Ascending aorta (tissue), 2 donors: ENCODE data around the gene RAPGEF2. TPM values are rescaled to one million over a fixed set of nuclear protein-coding genes. Genes with fewer than 3 reads are reported as not detected.

Experiments
- DNase-seq, 2 donors: peaks; one replicate each; pipeline ENCODE4 v3.0.0-alpha.2; 2019; ENCODE audit warnings: low spot score in 2 of 2
- H3K27ac ChIP-seq, 2 donors: fragments of 200-600 bp; sonication (generic); one replicate each; pipeline ENCODE4 v1.5.1; 2016 to 2017; ENCODE audit warnings: mild to moderate bottlenecking in 1 of 2
- H3K27me3 ChIP-seq: fragments of 200-600 bp; sonication (generic); one replicate; pipeline ENCODE4 v1.5.1; 2017
- H3K36me3 ChIP-seq, 2 donors: fragments of 200-600 bp; sonication (generic); one replicate each; pipeline ENCODE4 v1.5.1; 2016
- H3K4me1 ChIP-seq, 2 donors: fragments of 200-600 bp; sonication (generic); one replicate each; pipeline ENCODE4 v1.5.1; 2016 to 2017; ENCODE audit warnings: mild to moderate bottlenecking in 1 of 2
- H3K4me3 ChIP-seq, 2 donors: fragments of 200-600 bp; sonication (generic); one replicate each; pipeline ENCODE4 v1.5.1; 2016 to 2017; ENCODE audit warnings: mild to moderate bottlenecking in 1 of 2
- H3K9me3 ChIP-seq, 2 donors: fragments of 200-600 bp; sonication (generic); one replicate each; pipeline ENCODE4 v1.5.1; 2016
- intact Hi-C: fragments of 100-400 bp; cut with DNase I; formaldehyde crosslinking; loops from one replicate; pipeline ENCODE4 v1.15.1; 2023
- total RNA-seq: library from RNA; depleted of rRNA; stranded (reverse); fragments of >200 nt; gene quantifications from one replicate; pipeline ENCODE4 v1.1.0, GENCODE V29; 2016
- TF ChIP-seq, protein P1 (sequence below), 3 experiments: fragments of 200-600 bp in 2 of 3; fragments of 450-650 bp in 1 of 3; sonication (generic) in 2 of 3; IDR thresholded peaks; one replicate each; pipeline ENCODE4 v1.5.1; 2016 to 2019; ENCODE audit warnings: antibody characterized with exemption in 3 of 3, mild to moderate bottlenecking in 1 of 3, moderate library complexity in 1 of 3

RAPGEF2 gene
- total RNA-seq, 1 donor from 2014 or later, result 65.7 TPM

DNA sequence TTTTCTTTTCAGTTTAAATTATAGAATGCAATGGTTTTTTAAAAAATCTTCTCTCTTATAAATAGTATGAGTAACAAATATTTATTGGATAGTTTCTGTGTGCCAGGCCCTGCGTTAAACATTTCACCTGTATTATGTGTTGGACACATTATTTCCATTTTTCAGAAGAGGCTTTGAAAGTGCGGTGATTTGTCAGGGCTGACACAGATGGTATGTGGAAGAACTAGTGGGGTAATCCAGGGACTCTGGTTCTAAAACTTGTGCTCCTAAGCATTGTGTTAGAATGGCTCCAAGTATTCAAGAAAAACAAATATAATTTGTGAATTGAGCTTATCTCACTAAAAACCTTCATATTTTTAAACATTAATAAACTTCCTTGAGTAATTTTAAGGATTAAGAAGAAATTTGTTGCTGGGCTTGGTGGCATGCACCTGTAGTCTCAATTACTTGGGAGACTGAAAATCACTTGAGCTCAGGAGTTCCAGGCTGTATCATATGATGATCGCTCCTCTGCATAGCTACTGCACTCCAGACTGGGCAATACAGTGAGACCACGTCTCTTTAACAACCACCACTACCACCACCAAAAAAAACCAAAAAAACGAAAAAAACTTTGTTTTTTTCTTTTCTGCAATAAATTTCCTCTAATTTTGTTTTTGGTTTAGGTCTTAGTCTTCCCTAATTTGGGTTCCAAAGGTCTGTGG lies 40.0 kb downstream of the RAPGEF2 start:
- Histone ChIP-seq H3K4me3 (no peak overlapping the region), H3K27me3 (no peaks in the 10 kb centered on the region), H3K27ac (no peak overlapping the region), H3K4me1 (peaks cover 0 to 21% of the 10 kb centered on the region in 2 donors), H3K9me3 (no peaks in the 10 kb centered on the region), H3K36me3 (no peaks in the 10 kb centered on the region)
- TF ChIP-seq, protein P1, sequence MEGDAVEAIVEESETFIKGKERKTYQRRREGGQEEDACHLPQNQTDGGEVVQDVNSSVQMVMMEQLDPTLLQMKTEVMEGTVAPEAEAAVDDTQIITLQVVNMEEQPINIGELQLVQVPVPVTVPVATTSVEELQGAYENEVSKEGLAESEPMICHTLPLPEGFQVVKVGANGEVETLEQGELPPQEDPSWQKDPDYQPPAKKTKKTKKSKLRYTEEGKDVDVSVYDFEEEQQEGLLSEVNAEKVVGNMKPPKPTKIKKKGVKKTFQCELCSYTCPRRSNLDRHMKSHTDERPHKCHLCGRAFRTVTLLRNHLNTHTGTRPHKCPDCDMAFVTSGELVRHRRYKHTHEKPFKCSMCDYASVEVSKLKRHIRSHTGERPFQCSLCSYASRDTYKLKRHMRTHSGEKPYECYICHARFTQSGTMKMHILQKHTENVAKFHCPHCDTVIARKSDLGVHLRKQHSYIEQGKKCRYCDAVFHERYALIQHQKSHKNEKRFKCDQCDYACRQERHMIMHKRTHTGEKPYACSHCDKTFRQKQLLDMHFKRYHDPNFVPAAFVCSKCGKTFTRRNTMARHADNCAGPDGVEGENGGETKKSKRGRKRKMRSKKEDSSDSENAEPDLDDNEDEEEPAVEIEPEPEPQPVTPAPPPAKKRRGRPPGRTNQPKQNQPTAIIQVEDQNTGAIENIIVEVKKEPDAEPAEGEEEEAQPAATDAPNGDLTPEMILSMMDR (IDR thresholded peaks at IDR 0.05), result no peak
- intact Hi-C loops, result no loop called here
- no peak for DNase-seq

DNA sequence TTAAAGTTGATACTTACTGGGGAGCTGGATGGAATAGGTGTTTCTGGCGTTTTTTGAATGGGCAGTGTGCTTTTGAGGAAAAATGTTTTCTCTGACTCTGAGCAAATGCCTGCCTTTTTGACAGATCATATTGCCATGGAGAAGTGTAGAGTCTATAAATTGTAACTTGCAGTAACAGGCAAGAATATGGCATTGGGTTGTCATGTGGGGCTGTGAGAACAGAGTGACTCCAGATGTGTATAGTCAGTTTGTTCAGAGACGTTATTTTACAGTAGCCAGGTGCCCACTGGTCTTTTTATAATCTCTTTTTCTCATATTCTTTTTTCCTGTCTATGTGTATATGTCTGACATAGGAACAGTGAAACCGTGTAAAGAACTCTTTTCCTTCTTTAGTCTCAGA lies 40.8 kb downstream of the RAPGEF2 start:
- Histone ChIP-seq H3K27me3 (no peaks in the 10 kb centered on the region), H3K36me3 (no peaks in the 10 kb centered on the region), H3K9me3 (no peaks in the 10 kb centered on the region), H3K4me1 (peaks cover 0 to 21% of the 10 kb centered on the region in 2 donors), H3K27ac (no peak overlapping the region), H3K4me3 (no peak overlapping the region)
- intact Hi-C loops, result no loop called here
- TF ChIP-seq, protein P1 (IDR thresholded peaks at IDR 0.05), result no peak
- DNase-seq, result no peak

DNA sequence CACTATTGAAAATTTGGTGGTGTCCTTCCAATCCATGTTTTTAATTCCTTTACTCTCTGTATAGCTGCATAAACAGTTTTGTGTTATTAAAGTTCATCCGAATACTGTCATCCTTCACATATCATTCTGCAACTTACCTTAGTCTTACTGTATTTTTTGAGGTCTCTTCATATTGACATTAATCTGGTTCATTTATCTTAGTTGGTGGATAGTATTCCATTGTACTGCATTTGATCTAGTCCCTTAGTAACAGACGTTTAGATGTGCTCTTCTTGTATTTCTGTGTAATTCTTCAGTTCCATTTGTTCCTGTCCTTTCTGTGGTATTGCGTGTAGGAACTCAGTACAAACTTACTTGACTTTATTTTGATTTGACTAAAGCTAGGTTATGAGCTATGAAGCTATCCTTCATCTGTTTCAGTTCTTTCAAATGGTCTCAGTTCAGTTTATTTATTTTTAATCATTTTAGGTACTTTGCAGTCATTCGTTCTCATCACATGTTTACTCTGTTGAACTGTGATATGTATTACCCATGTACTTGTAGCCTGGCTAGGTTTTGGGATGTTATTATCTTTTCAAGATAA lies 41.3 kb downstream of the RAPGEF2 start:
- no peaks in the 10 kb centered on the region for H3K9me3 ChIP-seq
- DNase-seq, result no peak
- TF ChIP-seq, protein P1 (IDR thresholded peaks at IDR 0.05), result no peak
- no peak overlapping the region for H3K27ac ChIP-seq
- H3K4me3 ChIP-seq, result no peak overlapping the region
- intact Hi-C loops, result no loop called here
- peaks cover 0 to 24% of the 10 kb centered on the region in 2 donors for H3K4me1 ChIP-seq
- no peaks in the 10 kb centered on the region for H3K36me3 ChIP-seq
- H3K27me3 ChIP-seq, result no peaks in the 10 kb centered on the region

DNA sequence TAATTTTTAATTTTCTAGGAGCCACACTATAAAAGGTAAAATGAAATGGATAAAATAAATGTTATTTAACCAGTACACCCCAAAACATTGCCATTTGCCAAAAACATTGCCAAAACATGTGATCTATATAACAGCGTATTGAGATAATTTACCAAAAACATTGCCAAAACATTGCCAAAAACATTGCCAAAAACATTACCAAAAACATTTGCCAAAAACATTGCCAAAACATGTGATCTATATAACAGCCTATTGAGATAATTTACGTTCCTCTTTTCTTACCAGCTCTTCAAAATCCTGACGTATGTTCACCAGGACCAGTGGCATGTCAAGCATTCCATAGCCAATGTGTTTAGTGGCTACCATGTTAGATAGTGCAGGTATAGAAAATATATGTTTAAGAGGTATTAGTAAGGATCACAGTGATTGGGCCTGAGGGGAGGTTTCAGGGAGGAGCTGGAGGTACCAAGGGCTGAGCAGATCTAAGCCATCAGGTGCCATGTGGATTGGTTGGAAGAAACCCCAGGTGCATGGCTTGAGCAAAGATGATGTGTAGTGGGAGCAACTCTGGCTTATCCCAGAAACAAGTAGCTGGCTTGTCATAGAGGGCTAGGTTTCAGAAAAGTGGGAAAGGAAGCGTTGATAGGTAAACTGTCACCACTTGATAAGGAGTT lies 42.6 kb downstream of the RAPGEF2 start:
- Histone ChIP-seq H3K4me1 (peaks cover 0 to 25% of the 10 kb centered on the region in 2 donors), H3K27me3 (no peaks in the 10 kb centered on the region), H3K27ac (no peak overlapping the region), H3K9me3 (no peaks in the 10 kb centered on the region), H3K4me3 (no peak overlapping the region), H3K36me3 (no peaks in the 10 kb centered on the region)
- DNase-seq, result no peak
- TF ChIP-seq, protein P1 (IDR thresholded peaks at IDR 0.05), result no peak
- intact Hi-C loops, result no loop called here

DNA sequence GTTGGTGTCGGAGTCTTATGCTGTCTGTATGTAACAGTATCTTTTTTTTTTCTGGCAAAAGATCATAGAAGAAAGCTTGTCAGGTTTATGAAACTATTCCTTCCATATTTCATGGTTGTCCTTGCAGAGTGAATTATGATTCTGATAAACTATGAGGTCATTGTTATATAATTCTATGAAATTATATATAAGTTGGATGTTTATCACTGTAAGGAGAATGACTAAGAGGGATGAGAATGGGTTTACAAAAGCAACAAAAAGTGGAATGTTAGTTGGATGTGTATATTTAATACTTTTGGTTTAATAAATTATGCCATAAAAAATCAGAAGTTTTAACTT lies 43.1 kb downstream of the RAPGEF2 start:
- Histone ChIP-seq H3K9me3 (no peaks in the 10 kb centered on the region), H3K27me3 (no peaks in the 10 kb centered on the region), H3K4me1 (peaks cover 0 to 23% of the 10 kb centered on the region in 2 donors), H3K27ac (no peak overlapping the region), H3K36me3 (no peaks in the 10 kb centered on the region), H3K4me3 (no peak overlapping the region)
- DNase-seq, result no peak
- intact Hi-C loops, result no loop called here
- TF ChIP-seq, protein P1 (IDR thresholded peaks at IDR 0.05), result no peak
